ENCODE results near the gene RAB6D.
A peak's percentile ranks its signal among the peaks of the same experiment; 100 is the strongest.
"Not testable (repeated sequence)": the region's sequence is repeated elsewhere in the genome, so short reads cannot be mapped to it uniquely, and the experiment has no call there.

Gene RAB6D

DNA sequence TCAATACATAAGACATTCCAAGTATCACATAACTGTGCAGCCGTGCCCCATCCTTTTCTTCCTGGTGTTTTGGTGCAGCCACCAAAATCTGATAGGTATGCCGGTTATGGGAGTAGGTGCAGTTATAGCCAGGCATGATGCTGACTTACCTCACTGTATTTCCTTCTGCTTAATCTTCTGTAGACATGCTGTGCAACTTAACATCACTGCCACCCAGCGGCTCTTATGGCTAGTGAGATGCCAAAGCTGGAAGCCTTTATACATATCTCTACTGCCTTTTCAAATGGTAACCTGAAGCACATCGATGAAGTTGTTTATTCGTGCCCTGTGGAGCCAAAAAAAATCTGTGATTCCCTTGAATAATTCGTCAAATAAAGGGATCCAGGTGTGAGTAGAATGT, 28.6 kb downstream of the RAB6D start:
- FAIRE-seq; DNase-seq (ENCODE audit: insufficient read length, low spot score): not testable (repeated sequence)
- TF ChIP-seq, protein P1, sequence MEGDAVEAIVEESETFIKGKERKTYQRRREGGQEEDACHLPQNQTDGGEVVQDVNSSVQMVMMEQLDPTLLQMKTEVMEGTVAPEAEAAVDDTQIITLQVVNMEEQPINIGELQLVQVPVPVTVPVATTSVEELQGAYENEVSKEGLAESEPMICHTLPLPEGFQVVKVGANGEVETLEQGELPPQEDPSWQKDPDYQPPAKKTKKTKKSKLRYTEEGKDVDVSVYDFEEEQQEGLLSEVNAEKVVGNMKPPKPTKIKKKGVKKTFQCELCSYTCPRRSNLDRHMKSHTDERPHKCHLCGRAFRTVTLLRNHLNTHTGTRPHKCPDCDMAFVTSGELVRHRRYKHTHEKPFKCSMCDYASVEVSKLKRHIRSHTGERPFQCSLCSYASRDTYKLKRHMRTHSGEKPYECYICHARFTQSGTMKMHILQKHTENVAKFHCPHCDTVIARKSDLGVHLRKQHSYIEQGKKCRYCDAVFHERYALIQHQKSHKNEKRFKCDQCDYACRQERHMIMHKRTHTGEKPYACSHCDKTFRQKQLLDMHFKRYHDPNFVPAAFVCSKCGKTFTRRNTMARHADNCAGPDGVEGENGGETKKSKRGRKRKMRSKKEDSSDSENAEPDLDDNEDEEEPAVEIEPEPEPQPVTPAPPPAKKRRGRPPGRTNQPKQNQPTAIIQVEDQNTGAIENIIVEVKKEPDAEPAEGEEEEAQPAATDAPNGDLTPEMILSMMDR (IDR thresholded peaks at IDR 0.05; ENCODE audit: insufficient read depth, missing control alignments), result peak; percentile 33

DNA sequence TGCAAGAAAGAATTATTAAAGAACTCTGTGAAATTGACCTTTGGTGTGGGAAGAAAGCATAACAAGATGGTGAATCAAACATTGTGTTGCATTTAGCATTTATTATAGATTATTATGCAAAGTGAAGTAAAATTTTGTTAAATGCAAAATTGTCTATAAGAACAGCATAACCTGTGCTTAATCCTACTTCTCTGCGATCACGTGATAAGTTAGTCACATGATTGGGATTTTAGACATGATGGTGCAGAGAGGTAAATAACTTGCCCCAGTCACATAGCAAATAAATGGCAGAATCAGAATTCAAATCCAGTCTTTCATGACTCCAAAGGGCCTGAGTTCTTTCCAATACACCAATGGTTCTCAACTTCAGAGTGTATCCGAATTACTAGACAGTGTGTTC, 31.3 kb downstream of the RAB6D start:
- DNase-seq (ENCODE audit: insufficient read length, low spot score); FAIRE-seq: not testable (repeated sequence)

DNA sequence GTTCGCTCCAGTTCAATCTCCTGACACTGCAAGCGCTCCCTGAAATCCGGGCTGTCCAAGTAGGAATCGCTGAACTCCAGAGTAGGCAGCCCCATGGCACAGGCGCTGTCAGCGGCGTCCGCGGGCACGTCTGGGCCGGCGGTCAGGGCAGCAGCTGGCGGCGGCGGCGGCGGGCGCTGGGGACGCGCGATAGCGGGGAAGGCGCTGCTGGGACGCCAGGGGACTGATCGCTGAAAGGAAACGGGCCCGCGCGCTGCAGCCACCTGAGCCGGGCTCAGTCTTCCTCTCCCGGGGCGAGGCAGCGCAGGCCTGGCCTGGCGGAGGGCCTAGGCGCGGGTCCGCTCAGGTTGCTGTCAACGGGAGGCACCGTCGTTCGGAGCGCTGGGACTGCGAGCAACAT, 33.0 kb downstream of the RAB6D start:
- not testable (repeated sequence) for DNase-seq (ENCODE audit: insufficient read length, low spot score); FAIRE-seq

DNA sequence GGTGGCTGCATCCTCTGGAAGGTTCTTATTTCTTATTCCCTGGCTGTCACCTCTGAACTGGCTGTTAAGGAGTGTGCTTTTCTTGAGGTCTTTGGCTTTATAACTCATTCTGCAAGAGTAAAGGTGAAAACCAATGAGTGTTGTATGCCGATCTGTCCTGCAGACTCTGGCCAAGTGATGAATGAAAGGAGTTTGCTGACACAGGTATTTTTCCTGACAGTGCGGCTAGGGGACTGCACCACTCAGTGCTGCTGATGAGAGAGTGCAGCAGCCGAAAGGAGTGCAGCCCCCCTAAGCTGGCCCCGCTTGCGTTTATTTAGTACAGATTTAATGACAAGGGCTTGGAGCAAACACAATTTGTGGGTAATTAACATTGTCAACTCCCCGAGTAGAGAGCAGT, 41.8 kb downstream of the RAB6D start:
- DNase-seq (ENCODE audit: insufficient read length, low spot score) (no peak), FAIRE-seq (no peak)
- TF ChIP-seq, protein P1 (IDR thresholded peaks at IDR 0.05; ENCODE audit: insufficient read depth, missing control alignments), result no peak

DNA sequence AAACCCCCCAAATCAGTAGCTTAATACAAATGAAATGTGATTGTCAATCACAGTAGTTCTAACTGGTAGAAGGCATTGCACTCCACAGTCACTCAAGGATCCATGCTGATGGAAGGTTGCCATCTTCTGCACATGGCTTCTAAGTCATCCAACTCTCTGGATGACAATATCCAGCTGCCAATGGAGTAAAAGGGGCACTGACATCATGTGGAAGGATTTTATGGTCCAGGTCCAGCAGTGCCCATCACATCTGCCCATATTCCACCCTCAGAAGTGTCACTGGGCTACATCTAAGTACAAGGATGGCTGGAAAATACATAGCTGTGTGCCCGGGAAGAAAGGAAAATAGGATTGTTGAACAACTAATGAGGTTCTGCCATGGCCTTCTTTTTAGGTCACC, 42.6 kb downstream of the RAB6D start:
- FAIRE-seq; DNase-seq (ENCODE audit: insufficient read length, low spot score): not testable (repeated sequence)

DNA sequence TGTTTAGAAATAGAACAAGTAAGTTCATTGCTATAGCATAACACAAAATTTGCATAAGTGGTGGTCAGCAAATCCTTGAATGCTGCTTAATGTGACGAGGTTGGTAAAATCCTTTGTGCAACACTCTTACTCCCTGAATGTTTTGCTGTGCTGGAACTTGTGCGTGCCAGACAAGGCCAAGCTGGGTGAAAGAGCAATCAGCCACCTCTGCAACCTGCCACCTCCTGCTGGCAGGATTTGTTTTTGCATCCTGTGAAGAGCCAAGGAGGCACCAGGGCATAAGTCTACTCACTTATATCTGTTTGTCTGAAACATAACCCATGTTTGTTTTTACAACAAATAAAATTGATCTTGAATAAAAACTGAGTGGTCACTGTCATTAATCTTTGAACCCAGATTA, 53.0 kb downstream of the RAB6D start:
- not testable (repeated sequence) for FAIRE-seq; DNase-seq (ENCODE audit: insufficient read length, low spot score)

Data from D721Med (cell line).